Posterior vena cava (tissue), 2 donors: ENCODE measurements around the gene STT3B. TPM values are rescaled to one million over a fixed set of nuclear protein-coding genes. Genes with fewer than 3 reads are reported as not detected.

Source experiments
- DNase-seq: peaks from one replicate; pipeline ENCODE4 v3.0.0-alpha.2; 2020; ENCODE audit warnings: low spot score
- intact Hi-C, 2 donors: fragments of 100-400 bp; cut with DNase I; formaldehyde crosslinking; loops; one replicate each; pipeline versions ENCODE4 v1.14.1 to v1.14.2; 2022 to 2023
- total RNA-seq, 2 donors: library from RNA; stranded (reverse); fragmentation: NEBNext Ultra II Directional; extraction: Animal tissue kit (Norgen Biotek cat#: 25700); gene quantifications; one replicate each; pipeline ENCODE4 v1.2.1, GENCODE V29; 2021
- donor health status: DM: yes; HTN: yes; CAD: no.
- donor health status: DM: yes; HTN: yes; CAD: no.

The STT3B gene
- total RNA-seq, 2 donors from 2014 or later, result 82.5 to 84.7 TPM

DNA sequence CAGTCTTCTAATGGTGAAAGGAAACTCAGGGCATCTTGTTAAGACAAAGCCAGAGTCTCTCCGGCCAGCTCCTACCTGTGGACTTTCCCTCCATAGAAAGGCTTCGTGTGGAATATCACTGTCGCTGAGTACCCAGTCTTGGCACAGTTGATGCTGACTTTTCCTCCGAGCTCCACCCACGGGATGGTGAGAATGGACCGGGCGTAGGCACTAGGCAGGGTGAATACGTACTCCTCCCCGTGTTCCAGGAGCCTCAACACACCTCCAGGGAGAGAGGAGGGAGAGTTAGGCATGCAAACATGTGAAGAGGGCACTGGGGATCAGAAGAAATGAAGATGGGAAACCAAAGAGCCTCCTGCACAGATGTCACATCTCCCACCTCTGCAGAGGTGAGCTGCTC, 138.0 kb downstream of the STT3B start:
- no peak for DNase-seq
- intact Hi-C loops, result loop anchor here in 1 of 2 donors (10.0 kb wide), 1 partner anchor 1846 kb away; no protein-coding TSS in a partner anchor

GRCh38 chr3:31671451-31671850, 138.7 kb downstream of the STT3B start:
- DNase-seq, result no peak
- intact Hi-C loops, result loop anchor here in 1 of 2 donors (10.0 kb wide), 1 partner anchor 1847 kb away; no protein-coding TSS in a partner anchor

DNA sequence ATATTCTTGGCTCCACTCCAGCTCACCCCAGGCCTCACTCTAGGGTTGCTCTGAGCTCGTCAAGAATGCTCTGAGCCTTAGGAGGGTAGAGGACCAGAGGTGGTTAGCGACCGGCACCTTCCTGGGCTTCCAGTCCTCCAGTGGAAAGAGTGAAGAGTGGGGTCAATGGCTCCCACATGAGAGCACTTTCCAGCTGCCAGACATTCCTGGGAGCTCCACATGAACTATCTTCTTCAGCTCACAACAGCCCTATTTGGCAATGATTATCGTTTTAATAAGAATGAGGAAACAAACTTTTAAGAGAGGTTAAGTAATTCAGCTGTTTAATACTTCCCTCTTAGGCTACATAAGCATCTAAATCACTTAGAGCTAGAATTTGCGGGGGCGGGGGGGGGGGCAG, 139.3 kb downstream of the STT3B start:
- no peak for DNase-seq
- intact Hi-C loops, result loop anchor here in 1 of 2 donors (10.0 kb wide), 1 partner anchor 1847 kb away; no protein-coding TSS in a partner anchor

GRCh38 chr3:31673950-31674349, 141.2 kb downstream of the STT3B start:
- DNase-seq, result no peak
- intact Hi-C loops, result loop anchor here in 1 of 2 donors (10.0 kb wide), 1 partner anchor 1849 kb away; no protein-coding TSS in a partner anchor

- DNase-seq, result no peak
- intact Hi-C loops, result loop anchor here in 1 of 2 donors (10.0 kb wide), 1 partner anchor 1852 kb away; no protein-coding TSS in a partner anchor
Measured at GRCh38 chr3:31676556-31676955, 143.8 kb downstream of the STT3B start.

DNA sequence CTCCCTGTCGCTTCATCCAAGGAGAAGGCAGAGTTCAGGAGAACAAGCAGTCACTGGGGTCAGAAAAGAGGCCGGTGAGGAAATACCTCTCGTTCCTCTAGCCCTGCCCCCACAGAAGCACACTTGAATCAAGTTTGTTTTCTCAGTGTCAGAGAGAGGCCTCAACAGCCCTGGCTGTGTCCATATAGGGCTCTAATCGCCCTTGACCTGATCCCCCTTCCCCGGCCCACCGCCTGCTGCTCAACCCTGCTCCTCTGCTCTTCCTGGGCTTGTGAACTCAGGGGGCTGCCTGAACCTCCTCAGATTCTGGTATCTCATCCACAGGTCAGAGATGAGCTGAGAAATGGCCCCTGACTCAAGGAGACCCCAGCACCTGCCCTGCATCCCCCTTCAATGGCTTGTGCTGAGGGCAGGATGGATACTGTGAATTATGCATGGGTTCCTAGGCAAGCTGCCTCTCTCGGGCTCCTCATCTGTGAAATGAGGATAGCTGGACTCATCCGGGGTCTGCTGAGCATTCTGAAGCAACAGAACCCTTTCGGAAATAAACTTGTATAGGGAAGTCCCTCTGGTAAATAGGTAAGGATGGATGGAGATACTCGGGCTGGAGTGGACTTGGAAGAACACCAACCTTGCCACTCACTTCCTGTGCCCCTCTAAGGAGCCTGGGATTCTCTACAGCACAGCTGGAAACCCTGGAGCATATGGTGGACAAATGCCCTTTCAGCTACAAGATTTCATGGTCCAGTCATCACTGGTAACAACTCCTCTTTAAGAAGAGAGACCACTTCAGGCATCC, 147.5 kb downstream of the STT3B start:
- intact Hi-C loops, result no loop called here
- no peak for DNase-seq
